GM19452 (cell line): ENCODE measurements around the gene MVD.

ENCODE experiments used
- ATAC-seq: cut with Tn5 transposase; IDR thresholded peaks from one replicate; pipeline ENCODE4 v1.9.1; 2021; ENCODE audit not compliant: unreplicated experiment

Gene MVD

GRCh38 chr16:88662843-88663606 lies at the start of gene MVD:
Gene MVD (minus strand): TSS chr16:88663091. CDS start chr16:88663080, 11 bp downstream.
- peak; percentile 95 for ATAC-seq

GRCh38 chr16:88712362-88712979 lies 49.6 kb upstream of the MVD start:
- no peak for ATAC-seq

GRCh38 chr16:88711750-88712340 lies 49.0 kb upstream of the MVD start:
- no peak for ATAC-seq

GRCh38 chr16:88710556-88710955 lies 47.7 kb upstream of the MVD start:
- no peak for ATAC-seq

- no peak for ATAC-seq
These were observed 44.3 kb upstream of the MVD start for GRCh38 chr16:88706965-88707826.

GRCh38 chr16:88706229-88706964 lies 43.5 kb upstream of the MVD start, which contains the start of the genes CTU2 and RNF166:
Gene CTU2 (plus strand): TSS chr16:88706503. CDS start chr16:88706531, 28 bp downstream.
Gene RNF166 (minus strand): TSS chr16:88706408. CDS start chr16:88706325, 83 bp downstream.
- ATAC-seq = peak; percentile 57

- peak; percentile 15 for ATAC-seq
These were observed 42.9 kb upstream of the MVD start for GRCh38 chr16:88705801-88706228.

- no peak for ATAC-seq
These were observed 42.3 kb upstream of the MVD start for GRCh38 chr16:88705076-88705684.

- no peak for ATAC-seq
These were observed 40.8 kb upstream of the MVD start for GRCh38 chr16:88703486-88704309.

GRCh38 chr16:88702371-88703210 lies 39.7 kb upstream of the MVD start:
- no peak for ATAC-seq

GRCh38 chr16:88701581-88702370 lies 38.9 kb upstream of the MVD start:
- ATAC-seq = no peak

GRCh38 chr16:88700636-88701482 lies 38.0 kb upstream of the MVD start:
- peak; percentile 64 for ATAC-seq

GRCh38 chr16:88700322-88700635 lies 37.4 kb upstream of the MVD start:
- ATAC-seq = no peak

GRCh38 chr16:88699180-88699579 lies 36.3 kb upstream of the MVD start:
- ATAC-seq = no peak

- ATAC-seq = no peak
These were observed 35.8 kb upstream of the MVD start for GRCh38 chr16:88698646-88699045.

GRCh38 chr16:88697831-88698615 lies 35.1 kb upstream of the MVD start:
- ATAC-seq = no peak
